BLaER1 treated with 17β-estradiol and CSF1 and Interleukin-3, amounts not matched to agents 10 nM and 100 nM (cell line): Measurements from ENCODE around the gene FAM107A.
A peak's percentile ranks its signal among the peaks of the same experiment; 100 is the strongest.

Experiments used
- H3K27ac ChIP-seq, 11 experiments: shearing (Covaris generic); formaldehyde crosslinking; 2 replicates each; pipeline ENCODE4 v1.8.1; 2022
- H3K27me3 ChIP-seq, 11 experiments: shearing (Covaris generic); formaldehyde crosslinking; 2 replicates each; pipeline ENCODE4 v1.8.1; 2022
- H3K36me3 ChIP-seq, 11 experiments: shearing (Covaris generic); formaldehyde crosslinking; 2 replicates each; pipeline ENCODE4 v1.8.1; 2022
- H3K4me1 ChIP-seq, 10 experiments: shearing (Covaris generic); formaldehyde crosslinking; 2 replicates each; pipeline ENCODE4 v1.8.1; 2022
- H3K4me2 ChIP-seq, 11 experiments: shearing (Covaris generic); formaldehyde crosslinking; 2 replicates each; pipeline ENCODE4 v1.8.1; 2022
- H3K4me3 ChIP-seq, 10 experiments: shearing (Covaris generic); formaldehyde crosslinking; 2 replicates each; pipeline ENCODE4 v1.8.1; 2022
- H3K9ac ChIP-seq, 11 experiments: shearing (Covaris generic); formaldehyde crosslinking; 2 replicates each; pipeline ENCODE4 v1.8.1; 2022
- H3K9me3 ChIP-seq, 11 experiments: shearing (Covaris generic); formaldehyde crosslinking; replicated peaks in 1 of 11; 2 replicates each; pipeline ENCODE4 v1.8.1; 2022
- H4K20me1 ChIP-seq, 11 experiments: shearing (Covaris generic); formaldehyde crosslinking; 2 replicates each; pipeline ENCODE4 v1.8.1; 2022
- Cebpa-rat ChIP-seq, 11 experiments: shearing (Covaris generic); IDR thresholded peaks; 2 replicates each; pipeline ENCODE4 v1.8.1; 2022

Gene FAM107A

GRCh38 chr3:58617338-58617761 is 40.2 kb upstream of the FAM107A start:
- Histone ChIP-seq H3K27me3 (no peaks in the 10 kb centered on the region), H3K4me2 (no peak overlapping the region), H3K9me3 (no peaks in the 10 kb centered on the region), H3K27ac (no peak overlapping the region), H3K36me3 (no peaks in the 10 kb centered on the region), H4K20me1 (no peaks in the 10 kb centered on the region), H3K9ac (no peak overlapping the region), H3K4me3 (no peak overlapping the region), H3K4me1 (no peaks in the 10 kb centered on the region)
- no peak for TF ChIP-seq Cebpa-rat (IDR thresholded peaks at IDR 0.05)

DNA sequence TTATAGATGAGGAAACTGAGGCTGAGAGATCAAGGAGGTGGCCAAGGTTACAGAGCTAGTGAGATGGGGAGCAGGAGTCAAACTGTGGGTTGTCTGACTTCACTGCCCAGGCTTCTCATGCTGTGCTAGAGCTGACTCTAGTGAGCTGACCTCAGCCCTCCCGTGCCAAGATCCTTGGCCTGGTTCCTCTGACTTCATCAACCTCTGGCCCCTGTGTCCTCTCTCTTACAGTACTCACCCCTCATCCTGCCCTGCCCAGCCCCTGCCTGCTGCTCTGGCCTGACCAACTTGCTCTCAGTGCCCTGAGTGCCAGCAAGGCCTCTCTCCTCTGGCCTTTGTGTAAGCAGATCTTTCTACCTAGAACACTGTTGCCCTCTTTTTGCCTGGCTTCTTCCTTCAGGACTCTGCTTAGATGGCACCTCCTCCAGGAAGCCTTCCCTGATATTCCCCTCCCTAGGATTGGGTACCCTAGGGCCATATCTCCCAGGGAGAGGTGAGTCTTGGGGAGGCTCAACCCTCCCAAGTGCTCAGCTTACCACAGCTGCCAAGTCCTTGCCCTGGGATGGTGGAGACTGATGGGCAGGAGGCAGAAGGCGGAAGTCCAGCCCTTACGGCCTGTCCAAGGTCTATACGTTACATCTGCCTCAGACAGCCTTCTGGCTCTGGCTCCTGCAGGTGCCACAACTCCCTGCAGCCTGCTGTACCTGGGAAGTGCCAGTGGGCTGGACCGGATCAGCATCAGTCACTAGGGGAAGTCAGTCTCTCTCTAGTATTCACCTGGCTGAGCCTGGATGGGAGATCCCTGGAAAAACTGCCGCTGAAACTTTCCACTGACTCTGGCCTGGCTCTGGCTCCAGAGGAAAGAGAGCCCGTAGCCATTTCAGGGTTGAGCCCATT is 36.3 kb upstream of the FAM107A start:
- no peak overlapping the region for H3K9ac ChIP-seq
- no peaks in the 10 kb centered on the region for H4K20me1 ChIP-seq
- H3K36me3 ChIP-seq, result no peaks in the 10 kb centered on the region
- H3K4me1 ChIP-seq, result peaks cover 0 to 14% (median 0%) of the 10 kb centered on the region in 10 experiments; a peak in 7 of 20 replicates
- TF ChIP-seq Cebpa-rat (IDR thresholded peaks at IDR 0.05), result no peak
- no peak overlapping the region for H3K4me3 ChIP-seq
- H3K27me3 ChIP-seq, result no peaks in the 10 kb centered on the region
- no peak overlapping the region for H3K27ac ChIP-seq
- H3K9me3 ChIP-seq, result no peaks in the 10 kb centered on the region
- no peak overlapping the region for H3K4me2 ChIP-seq

DNA sequence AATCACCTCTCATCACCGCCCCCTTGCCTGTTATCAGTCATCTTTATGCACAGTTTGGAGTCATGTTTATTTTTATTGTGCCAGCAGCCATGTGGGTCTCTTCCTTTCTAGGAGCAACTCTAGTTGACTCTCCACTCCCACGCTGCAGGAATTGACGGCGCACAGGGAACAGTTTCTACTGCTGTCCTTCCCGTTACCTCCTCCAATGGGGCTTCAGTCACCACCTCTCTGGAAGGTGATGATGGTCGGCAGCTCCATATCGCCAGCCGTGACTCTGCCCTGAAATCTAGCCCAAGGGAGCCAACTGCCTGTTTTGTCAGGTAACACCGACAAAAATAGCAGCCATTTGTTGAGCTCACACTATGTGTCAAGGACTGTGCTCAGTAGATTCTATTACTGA is 35.6 kb upstream of the FAM107A start:
- peaks cover 0 to 14% (median 0%) of the 10 kb centered on the region in 10 experiments; a peak in 7 of 20 replicates for H3K4me1 ChIP-seq

DNA sequence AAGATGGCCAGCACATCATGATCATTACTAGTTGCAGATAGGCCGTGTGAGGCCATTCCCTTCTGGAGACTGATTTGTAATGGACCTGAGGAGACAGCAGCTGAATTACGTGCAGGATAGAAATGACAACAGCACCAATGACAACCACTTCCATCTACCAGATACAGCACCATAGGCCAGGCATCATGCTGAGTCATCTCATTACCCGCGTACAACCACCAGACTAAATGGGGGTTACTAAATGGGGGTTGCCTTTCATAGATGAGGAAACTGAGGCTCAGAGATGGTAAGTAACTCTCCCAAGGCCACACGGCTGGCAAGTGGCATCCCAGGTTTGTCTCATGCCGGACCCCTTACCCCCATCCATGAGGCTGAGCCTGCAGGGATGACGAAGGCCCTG is 32.8 kb upstream of the FAM107A start:
- Histone ChIP-seq H3K27me3 (no peaks in the 10 kb centered on the region), H3K4me3 (no peak overlapping the region), H3K9ac (no peak overlapping the region), H3K9me3 (peaks cover 0 to 7% (median 3%) of the 10 kb centered on the region in 11 experiments; a peak in 14 of 22 replicates), H4K20me1 (no peaks in the 10 kb centered on the region), H3K36me3 (no peaks in the 10 kb centered on the region), H3K4me2 (0 out of 22 replicates have a peak overlapping the region, but pooled peaks of 2 of the 11 experiments have one; percentile 7 to 8), H3K27ac (no peak overlapping the region), H3K4me1 (peaks cover 0 to 16% (median 0%) of the 10 kb centered on the region in 10 experiments; a peak in 7 of 20 replicates)
- TF ChIP-seq Cebpa-rat (IDR thresholded peaks at IDR 0.05), result no peak

More for the DNA sequence above, 35.6 kb upstream of the FAM107A start:
- no peak for TF ChIP-seq Cebpa-rat (IDR thresholded peaks at IDR 0.05)
- Histone ChIP-seq H3K36me3 (no peaks in the 10 kb centered on the region), H3K9ac (no peak overlapping the region), H3K9me3 (no peaks in the 10 kb centered on the region), H3K27me3 (no peaks in the 10 kb centered on the region), H3K4me3 (no peak overlapping the region), H3K27ac (no peak overlapping the region), H3K4me2 (no peak overlapping the region), H4K20me1 (no peaks in the 10 kb centered on the region)

- no peaks in the 10 kb centered on the region for H3K27me3 ChIP-seq
- no peaks in the 10 kb centered on the region for H3K36me3 ChIP-seq
- peaks cover 8 to 19% (median 13%) of the 10 kb centered on the region in 11 experiments; a peak in 18 of 22 replicates for H3K9me3 ChIP-seq
- peaks cover 0 to 16% (median 0%) of the 10 kb centered on the region in 10 experiments; a peak in 7 of 20 replicates for H3K4me1 ChIP-seq
- no peak overlapping the region for H3K4me3 ChIP-seq
- H3K9ac ChIP-seq, result no peak overlapping the region
- H3K4me2 ChIP-seq, result peak overlapping the region in 3 of 11 experiments; percentile 7 to 30 (median 11); a peak in 2 of 22 replicates
- H4K20me1 ChIP-seq, result no peaks in the 10 kb centered on the region
- no peak overlapping the region for H3K27ac ChIP-seq
- TF ChIP-seq Cebpa-rat (IDR thresholded peaks at IDR 0.05), result no peak
Measured at GRCh38 chr3:58608648-58609047, 31.5 kb upstream of the FAM107A start.

DNA sequence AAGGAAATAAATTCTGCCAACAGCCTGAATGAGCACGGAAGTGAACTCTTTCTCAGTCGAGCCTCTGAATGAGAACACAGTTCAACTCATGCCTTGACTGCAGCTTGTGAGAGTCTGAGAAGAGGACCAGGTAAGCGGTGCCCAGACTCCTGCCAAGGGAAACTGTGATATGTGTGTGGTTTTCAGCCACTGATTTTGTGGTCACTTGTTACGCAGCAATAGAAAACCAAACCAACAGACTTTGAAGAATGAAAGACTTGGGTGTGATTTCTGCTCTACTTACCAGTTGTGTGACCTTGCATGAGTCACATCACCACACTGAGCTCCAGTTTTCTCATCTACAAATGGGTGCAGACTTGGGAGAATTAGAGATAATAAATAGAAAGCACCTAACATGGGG is 30.6 kb upstream of the FAM107A start:
- no peak overlapping the region for H3K27ac ChIP-seq

GRCh38 chr3:58606693-58607092 is 29.5 kb upstream of the FAM107A start:
- Histone ChIP-seq H3K9ac (no peak overlapping the region), H3K27ac (no peak overlapping the region)

More for the DNA sequence above, 30.6 kb upstream of the FAM107A start:
- H3K36me3 ChIP-seq, result no peaks in the 10 kb centered on the region
- H3K4me3 ChIP-seq, result no peak overlapping the region
- peaks cover 8 to 21% (median 13%) of the 10 kb centered on the region in 11 experiments; a peak in 18 of 22 replicates for H3K9me3 ChIP-seq
- no peak overlapping the region for H3K9ac ChIP-seq
- H3K27me3 ChIP-seq, result no peaks in the 10 kb centered on the region
- no peaks in the 10 kb centered on the region for H4K20me1 ChIP-seq
- TF ChIP-seq Cebpa-rat (IDR thresholded peaks at IDR 0.05), result no peak
- 0 out of 22 replicates have a peak overlapping the region, but pooled peaks of 1 of the 11 experiments have one; percentile 13 for H3K4me2 ChIP-seq
- H3K4me1 ChIP-seq, result peaks cover 0 to 16% (median 0%) of the 10 kb centered on the region in 10 experiments; a peak in 7 of 20 replicates

DNA sequence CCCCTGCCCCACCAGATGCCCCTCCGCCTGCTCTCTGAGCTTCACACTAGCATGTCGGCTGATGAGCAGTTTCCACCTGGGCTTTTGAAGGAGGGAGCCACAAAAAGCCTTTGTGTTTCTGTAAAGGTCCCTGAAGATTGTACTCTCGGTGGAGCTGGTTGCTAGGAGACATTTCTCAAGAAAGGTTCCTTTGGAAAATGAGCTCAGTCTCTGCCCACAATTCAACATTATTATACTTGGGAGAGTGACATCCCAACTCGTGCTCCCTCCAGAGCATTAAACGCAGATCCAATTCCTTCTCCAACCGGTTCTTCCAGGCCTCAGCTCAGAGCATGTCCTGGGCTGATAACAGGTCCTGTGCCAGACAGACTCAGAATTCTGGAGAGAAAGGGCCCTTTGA is 26.8 kb upstream of the FAM107A start:
- Histone ChIP-seq H3K4me2 (no peak overlapping the region), H3K4me1 (peaks cover 0 to 14% (median 0%) of the 10 kb centered on the region in 10 experiments; a peak in 7 of 20 replicates), H3K9ac (no peak overlapping the region), H3K27me3 (no peaks in the 10 kb centered on the region), H3K4me3 (no peak overlapping the region), H4K20me1 (no peaks in the 10 kb centered on the region; a peak in 1 of 22 replicates), H3K27ac (no peak overlapping the region), H3K36me3 (no peaks in the 10 kb centered on the region), H3K9me3 (peaks cover 8 to 21% (median 13%) of the 10 kb centered on the region in 11 experiments; a peak in 18 of 22 replicates)
- no peak for TF ChIP-seq Cebpa-rat (IDR thresholded peaks at IDR 0.05)

More at GRCh38 chr3:58606693-58607092, 29.5 kb upstream of the FAM107A start:
- no peaks in the 10 kb centered on the region; a peak in 1 of 22 replicates for H4K20me1 ChIP-seq
- no peaks in the 10 kb centered on the region for H3K36me3 ChIP-seq
- peaks cover 0 to 16% (median 0%) of the 10 kb centered on the region in 10 experiments; a peak in 7 of 20 replicates for H3K4me1 ChIP-seq
- TF ChIP-seq Cebpa-rat (IDR thresholded peaks at IDR 0.05), result no peak
- H3K4me2 ChIP-seq, result no peak overlapping the region
- no peak overlapping the region for H3K4me3 ChIP-seq
- H3K27me3 ChIP-seq, result no peaks in the 10 kb centered on the region
- peaks cover 8 to 21% (median 13%) of the 10 kb centered on the region in 11 experiments; a peak in 18 of 22 replicates for H3K9me3 ChIP-seq

DNA sequence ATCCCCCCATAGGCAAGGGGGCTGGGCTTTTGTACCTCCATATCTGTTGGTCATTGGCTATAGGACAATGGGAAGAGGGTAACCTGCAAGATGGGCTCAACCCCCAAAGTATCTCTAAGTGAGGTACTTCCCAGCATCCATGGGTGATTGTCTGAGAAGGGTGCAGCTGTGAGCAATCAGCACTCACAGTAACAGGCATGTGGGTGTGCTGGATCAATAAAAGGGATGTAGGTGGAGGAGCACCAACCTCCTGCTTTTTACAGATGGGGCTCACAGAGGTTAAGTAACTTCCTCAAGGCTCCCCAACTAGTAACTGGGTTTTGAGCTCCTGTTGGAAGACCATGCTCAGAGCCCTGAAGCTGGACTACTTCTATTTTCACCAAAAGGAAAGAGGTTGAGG is 26.4 kb upstream of the FAM107A start:
- Histone ChIP-seq H3K27ac (no peak overlapping the region), H4K20me1 (no peaks in the 10 kb centered on the region; a peak in 1 of 22 replicates), H3K4me2 (no peak overlapping the region), H3K4me1 (peaks cover 0 to 10% (median 0%) of the 10 kb centered on the region in 10 experiments; a peak in 8 of 20 replicates), H3K9me3 (peaks cover 8 to 21% (median 13%) of the 10 kb centered on the region in 11 experiments; a peak in 18 of 22 replicates), H3K9ac (no peak overlapping the region), H3K36me3 (no peaks in the 10 kb centered on the region), H3K27me3 (no peaks in the 10 kb centered on the region), H3K4me3 (no peak overlapping the region)
- TF ChIP-seq Cebpa-rat (IDR thresholded peaks at IDR 0.05), result no peak
